Colonic mucosa (tissue), 4 donors: ENCODE measurements around the gene RNU4-1. TPM values are rescaled to one million over a fixed set of nuclear protein-coding genes. Genes with fewer than 3 reads are reported as not detected.
"Not testable (repeated sequence)": the region's sequence is repeated elsewhere in the genome, so short reads cannot be mapped to it uniquely, and the experiment has no call there.

ENCODE experiments used
- DNase-seq: peaks from one replicate; pipeline ENCODE4 v3.0.0-alpha.2; 2020
- H3K27ac ChIP-seq: fragments of 200-600 bp; one replicate; pipeline ENCODE4 v1.8.0; 2021
- H3K27me3 ChIP-seq: fragments of 200-600 bp; one replicate; pipeline ENCODE4 v1.8.0; 2021
- H3K36me3 ChIP-seq: fragments of 200-600 bp; one replicate; pipeline ENCODE4 v1.8.0; 2021
- H3K4me1 ChIP-seq: fragments of 200-600 bp; one replicate; pipeline ENCODE4 v1.8.0; 2021; ENCODE audit warnings: mild to moderate bottlenecking
- H3K4me3 ChIP-seq: fragments of 200-600 bp; one replicate; pipeline ENCODE4 v1.8.0; 2021
- H3K9ac ChIP-seq, 2 donors: one replicate each; pipeline ENCODE4 v1.7.0; 2013; ENCODE audit warnings: control low read depth in 2 of 2, low read depth in 2 of 2, low read length in 2 of 2
- H3K9me3 ChIP-seq: fragments of 200-600 bp; one replicate; pipeline ENCODE4 v1.8.0; 2021
- intact Hi-C: fragments of 100-400 bp; cut with DNase I; formaldehyde crosslinking; loops from one replicate; pipeline ENCODE4 v1.14.1; 2022
- total RNA-seq, 2 donors: library from RNA; stranded (reverse); fragmentation: NEBNext Ultra II Directional in 1 of 2; extraction: Animal tissue kit (Norgen Biotek cat#: 25700) in 1 of 2; gene quantifications; one replicate each; pipeline ENCODE4 v1.2.1, GENCODE V29; 2021
- TF ChIP-seq, protein P1 (sequence below): fragments of 200-600 bp; IDR thresholded peaks from one replicate; pipeline ENCODE4 v1.8.0; 2022; ENCODE audit warnings: antibody characterized with exemption, mild to moderate bottlenecking
- donor health status: healthy.
- donor health status: DM: no; HTN: no; CAD: no.
- donor health status: DM: no; HTN: no; CAD: no.

The RNU4-1 gene
- 1,000 to 10,000 TPM; 1,555 to 3,531 TPM for total RNA-seq

GRCh38 chr12:120292661-120293531 is at the start of gene RNU4-1:
Gene RNU4-1 (minus strand): TSS chr12:120293237.
- DNase-seq: peak; percentile 79
- intact Hi-C loops: no loop called here
- no peaks in the 10 kb centered on the region for H3K4me1 ChIP-seq
- H3K36me3 ChIP-seq: no peaks in the 10 kb centered on the region
- no peaks in the 10 kb centered on the region for H3K9me3 ChIP-seq
- no peaks in the 10 kb centered on the region for H3K27me3 ChIP-seq
- peak within 1 kb of the TSS; percentile 38 for H3K4me3 ChIP-seq
- TF ChIP-seq, protein P1, sequence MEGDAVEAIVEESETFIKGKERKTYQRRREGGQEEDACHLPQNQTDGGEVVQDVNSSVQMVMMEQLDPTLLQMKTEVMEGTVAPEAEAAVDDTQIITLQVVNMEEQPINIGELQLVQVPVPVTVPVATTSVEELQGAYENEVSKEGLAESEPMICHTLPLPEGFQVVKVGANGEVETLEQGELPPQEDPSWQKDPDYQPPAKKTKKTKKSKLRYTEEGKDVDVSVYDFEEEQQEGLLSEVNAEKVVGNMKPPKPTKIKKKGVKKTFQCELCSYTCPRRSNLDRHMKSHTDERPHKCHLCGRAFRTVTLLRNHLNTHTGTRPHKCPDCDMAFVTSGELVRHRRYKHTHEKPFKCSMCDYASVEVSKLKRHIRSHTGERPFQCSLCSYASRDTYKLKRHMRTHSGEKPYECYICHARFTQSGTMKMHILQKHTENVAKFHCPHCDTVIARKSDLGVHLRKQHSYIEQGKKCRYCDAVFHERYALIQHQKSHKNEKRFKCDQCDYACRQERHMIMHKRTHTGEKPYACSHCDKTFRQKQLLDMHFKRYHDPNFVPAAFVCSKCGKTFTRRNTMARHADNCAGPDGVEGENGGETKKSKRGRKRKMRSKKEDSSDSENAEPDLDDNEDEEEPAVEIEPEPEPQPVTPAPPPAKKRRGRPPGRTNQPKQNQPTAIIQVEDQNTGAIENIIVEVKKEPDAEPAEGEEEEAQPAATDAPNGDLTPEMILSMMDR: no peak
- H3K9ac ChIP-seq: peak within 1 kb of the TSS; percentile 65 to 67
- peak within 1 kb of the TSS; percentile 92 for H3K27ac ChIP-seq

- H3K27ac ChIP-seq: no peak overlapping the region
- H3K36me3 ChIP-seq: no peaks in the 10 kb centered on the region
- TF ChIP-seq, protein P1: no peak
- H3K4me1 ChIP-seq: no peaks in the 10 kb centered on the region
- no peak overlapping the region for H3K4me3 ChIP-seq
- no peak for DNase-seq
- no peak overlapping the region for H3K9ac ChIP-seq
- no peaks in the 10 kb centered on the region for H3K27me3 ChIP-seq
- no peaks in the 10 kb centered on the region for H3K9me3 ChIP-seq
- intact Hi-C loops: no loop called here
Measured at GRCh38 chr12:120342175-120343038, 49.4 kb upstream of the RNU4-1 start.

DNA sequence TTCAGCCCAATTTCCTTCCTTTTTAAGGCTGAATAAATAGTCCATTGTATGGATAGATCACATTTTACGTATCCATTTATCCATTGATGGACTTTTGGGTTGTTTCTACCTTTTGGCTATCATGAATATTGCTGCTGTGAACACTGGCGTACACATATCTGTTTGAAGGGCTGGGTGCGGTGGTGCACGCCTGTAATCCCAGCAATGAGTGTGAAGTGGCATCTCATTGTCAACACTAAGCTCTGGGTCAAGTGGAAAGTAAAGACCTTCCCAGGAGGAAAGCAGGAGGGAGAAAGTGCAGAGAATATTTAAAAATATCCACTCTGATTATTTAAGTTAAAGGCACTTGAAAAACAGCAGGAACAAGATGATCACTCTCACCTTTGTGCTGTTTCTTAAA is 46.2 kb upstream of the RNU4-1 start:
- H3K4me3 ChIP-seq: no peak overlapping the region
- DNase-seq: no peak

GRCh38 chr12:120337730-120338129 is 44.7 kb upstream of the RNU4-1 start:
- H3K9me3 ChIP-seq: no peaks in the 10 kb centered on the region
- intact Hi-C loops: no loop called here
- no peak overlapping the region for H3K27ac ChIP-seq
- no peaks in the 10 kb centered on the region for H3K36me3 ChIP-seq
- no peaks in the 10 kb centered on the region for H3K27me3 ChIP-seq
- H3K4me3 ChIP-seq: no peak overlapping the region
- H3K9ac ChIP-seq: no peak overlapping the region
- TF ChIP-seq, protein P1: no peak
- no peak for DNase-seq
- H3K4me1 ChIP-seq: no peaks in the 10 kb centered on the region

More for the DNA sequence above, 46.2 kb upstream of the RNU4-1 start:
- intact Hi-C loops: no loop called here
- no peaks in the 10 kb centered on the region for H3K36me3 ChIP-seq
- no peaks in the 10 kb centered on the region for H3K27me3 ChIP-seq
- no peak overlapping the region for H3K9ac ChIP-seq
- H3K9me3 ChIP-seq: no peaks in the 10 kb centered on the region
- H3K27ac ChIP-seq: no peak overlapping the region
- TF ChIP-seq, protein P1: no peak
- no peaks in the 10 kb centered on the region for H3K4me1 ChIP-seq

GRCh38 chr12:120336392-120336791 is 43.4 kb upstream of the RNU4-1 start:
- H3K36me3 ChIP-seq, H3K4me1 ChIP-seq, DNase-seq, H3K9me3 ChIP-seq, intact Hi-C loops, H3K9ac ChIP-seq, H3K27ac ChIP-seq, H3K4me3 ChIP-seq, H3K27me3 ChIP-seq: not testable (repeated sequence)
